SK-N-SH (cell line): ENCODE data around the gene SRSF7. TPM values are rescaled to one million over a fixed set of nuclear protein-coding genes. Genes with fewer than 3 reads are reported as not detected.

Experiments
- CTCF ChIA-PET: fragments of 300-600, 350-600 bp; formaldehyde crosslinking; extraction: SDS; loops from one replicate; lab custom pipeline; 2021; lab: Yijun Ruan, JAX
- POLR2A ChIA-PET: fragments of 350-600 bp; sonication (Branson Sonifier 250); formaldehyde crosslinking; extraction: SDS; loops from one replicate; lab custom pipeline; 2020; ENCODE audit warnings: antibody characterized with exemption, inconsistent platforms; lab: Yijun Ruan, JAX
- DNase-seq: peaks from one replicate; pipeline ENCODE4 v3.0.0; 2012
- H2AFZ ChIP-seq: fragments of 200-600 bp; sonication (generic); 2 replicates; pipeline ENCODE4 v1.8.1; 2016; ENCODE audit warnings: antibody characterized with exemption, mild to moderate bottlenecking, low read depth
- H3F3A ChIP-seq: fragments of 200-600 bp; sonication (generic); replicated peaks from 2 replicates; pipeline ENCODE3; 2016; ENCODE audit warnings: antibody characterized with exemption, mild to moderate bottlenecking; ENCODE audit not compliant: insufficient read depth
- H3K27ac ChIP-seq, 2 experiments: fragments of 200-500 bp in 1 of 2; fragments of 200-600 bp in 1 of 2; sonication (Bioruptor generic) in 1 of 2; sonication (generic), shearing (Covaris generic) in 1 of 2; 2 replicates each; pipeline versions ENCODE4 v1.5.1 to v1.6.1; 2014 to 2016; ENCODE audit warnings: low read depth in 2 of 2, inconsistent platforms in 1 of 2, low read length in 1 of 2, mild to moderate bottlenecking in 1 of 2, mixed read lengths in 1 of 2
- H3K27me3 ChIP-seq: fragments of 200-600 bp; sonication (generic), shearing (Covaris generic); 2 replicates; pipeline ENCODE4 v1.6.1; 2016; ENCODE audit warnings: mixed run types; ENCODE audit not compliant: insufficient read depth
- H3K36me3 ChIP-seq, 2 experiments: fragments of 200-500 bp in 1 of 2; fragments of 200-600 bp in 1 of 2; sonication (Bioruptor generic) in 1 of 2; sonication (generic) in 1 of 2; replicated peaks in 1 of 2; 2 replicates each; pipeline versions ENCODE3 to v1.5.1; 2014 to 2016; ENCODE audit warnings: low read length in 1 of 2, mild to moderate bottlenecking in 1 of 2; ENCODE audit not compliant: insufficient read depth in 2 of 2, control insufficient read depth in 1 of 2
- H3K4me1 ChIP-seq, 2 experiments: fragments of 200-500 bp in 1 of 2; fragments of 200-600 bp in 1 of 2; sonication (Bioruptor generic) in 1 of 2; sonication (generic), shearing (Covaris generic) in 1 of 2; 2 replicates each; pipeline versions ENCODE4 v1.5.1 to v1.6.1; 2014 to 2016; ENCODE audit warnings: low read depth in 1 of 2, low read length in 1 of 2, mixed run types in 1 of 2; ENCODE audit not compliant: insufficient read depth in 2 of 2, control insufficient read depth in 1 of 2
- H3K4me2 ChIP-seq: fragments of 200-600 bp; sonication (generic), shearing (Covaris generic); 2 replicates; pipeline ENCODE4 v1.6.1; 2017; ENCODE audit warnings: mixed run types
- H3K4me3 ChIP-seq, 2 experiments: fragments of 200-500 bp in 1 of 2; fragments of 200-600 bp in 1 of 2; sonication (Bioruptor generic) in 1 of 2; sonication (generic), shearing (Covaris generic) in 1 of 2; 2 replicates each; pipeline versions ENCODE4 v1.5.1 to v1.8.1; 2014 to 2016; ENCODE audit warnings: low read depth in 2 of 2, inconsistent platforms in 1 of 2, low read length in 1 of 2, mild to moderate bottlenecking in 1 of 2, mixed read lengths in 1 of 2, moderate library complexity in 1 of 2
- H3K79me2 ChIP-seq: fragments of 200-600 bp; sonication (generic); 2 replicates; pipeline ENCODE4 v1.8.1; 2017; ENCODE audit warnings: mild to moderate bottlenecking; ENCODE audit not compliant: insufficient read depth
- H3K9ac ChIP-seq: fragments of 200-600 bp; sonication (generic); 2 replicates; pipeline ENCODE4 v1.6.1; 2017; ENCODE audit warnings: mixed run types
- H3K9me2 ChIP-seq: fragments of 200-600 bp; sonication (generic); 2 replicates; pipeline ENCODE4 v1.6.1; 2017; ENCODE audit warnings: mixed run types
- H3K9me3 ChIP-seq: fragments of 200-600 bp; sonication (generic); 2 replicates; pipeline ENCODE4 v1.6.1; 2017; ENCODE audit warnings: mixed run types, mild to moderate bottlenecking, moderate library complexity
- H4K20me1 ChIP-seq: fragments of 200-600 bp; sonication (generic); 2 replicates; pipeline ENCODE4 v1.6.1; 2017; ENCODE audit warnings: mild to moderate bottlenecking, mixed run types; ENCODE audit not compliant: insufficient read depth
- CHD2 ChIP-seq: fragments of 150-350 bp; IDR thresholded peaks from 2 replicates; pipeline ENCODE4 v1.6.1; 2018; ENCODE audit warnings: low read length; ENCODE audit not compliant: partially characterized antibody
- CTCF ChIP-seq: fragments of 200-600 bp; sonication (generic); IDR thresholded peaks from 2 replicates; pipeline ENCODE4 v1.6.1; 2017; ENCODE audit warnings: antibody characterized with exemption, mild to moderate bottlenecking, moderate library complexity
- ELF1 ChIP-seq: IDR thresholded peaks from 2 replicates; pipeline ENCODE4 v1.4.0; 2012
- EP300 ChIP-seq, 2 experiments: IDR thresholded peaks; 2 replicates each; pipeline versions ENCODE4 v1.4.0 to v1.6.1; 2012; ENCODE audit warnings: borderline replicate concordance in 1 of 2, low read depth in 1 of 2, low read length in 1 of 2
- GABPA ChIP-seq: IDR thresholded peaks from 2 replicates; pipeline ENCODE4 v1.4.0; 2012; ENCODE audit warnings: low read depth, mild to moderate bottlenecking
- GATA2 ChIP-seq: sonication (generic); formaldehyde crosslinking; IDR thresholded peaks from 2 replicates; pipeline ENCODE4 v1.5.0; 2020; ENCODE audit warnings: mild to moderate bottlenecking, missing genetic modification reagents
- IRF3 ChIP-seq: fragments of 150-350 bp; IDR thresholded peaks from 2 replicates; pipeline ENCODE4 v1.6.1; 2016; ENCODE audit warnings: mild to moderate bottlenecking, low read depth, low read length
- JUND ChIP-seq: IDR thresholded peaks from 2 replicates; pipeline ENCODE4 v1.4.0; 2012
- MXI1 ChIP-seq: IDR thresholded peaks from 2 replicates; pipeline ENCODE4 v1.6.1; 2012; ENCODE audit warnings: mild to moderate bottlenecking, low read depth, low read length, improper control_type of control experiment
- NFIC ChIP-seq: IDR thresholded peaks from 2 replicates; pipeline ENCODE4 v1.4.0; 2012; ENCODE audit warnings: borderline replicate concordance
- PBX3 ChIP-seq: IDR thresholded peaks from 2 replicates; pipeline ENCODE4; 2012
- RCOR1 ChIP-seq: fragments of 150-350 bp; IDR thresholded peaks from 2 replicates; pipeline ENCODE4 v1.6.1; 2017; ENCODE audit warnings: antibody characterized with exemption, low read length
- REST ChIP-seq: IDR thresholded peaks from 2 replicates; pipeline ENCODE4 v1.6.1; 2012; ENCODE audit warnings: mild to moderate bottlenecking, low read depth, low read length, moderate library complexity
- RFX5 ChIP-seq: IDR thresholded peaks from 2 replicates; pipeline ENCODE4 v1.6.1; 2012; ENCODE audit warnings: mild to moderate bottlenecking, improper control_type of control experiment, low read length
- SIN3A ChIP-seq: IDR thresholded peaks from 2 replicates; pipeline ENCODE4 v1.6.1; 2012; ENCODE audit warnings: low read depth, mild to moderate bottlenecking, low read length, moderate library complexity, borderline replicate concordance
- TAF1 ChIP-seq: IDR thresholded peaks from 2 replicates; pipeline ENCODE4 v1.6.1; 2012; ENCODE audit warnings: low read depth, mild to moderate bottlenecking, low read length, moderate library complexity, borderline replicate concordance
- TCF12 ChIP-seq: IDR thresholded peaks from 2 replicates; pipeline ENCODE4 v1.4.0; 2012
- TEAD4 ChIP-seq: IDR thresholded peaks from 2 replicates; pipeline ENCODE4 v1.4.0; 2012; ENCODE audit warnings: mild to moderate bottlenecking, borderline replicate concordance; ENCODE audit not compliant: insufficient read depth
- USF2 ChIP-seq: fragments of 150-350 bp; IDR thresholded peaks from 2 replicates; pipeline ENCODE4 v1.6.1; 2017; ENCODE audit warnings: antibody characterized with exemption, low read length, low read depth, borderline replicate concordance
- WGBS: methylation state at CpG from one replicate; pipeline ENCODE4 v1.1.6; 2017; ENCODE audit warnings: low lambda C conversion rate; 5-methylcytosine and 5-hydroxymethylcytosine counted together
- polyA plus RNA-seq, 3 experiments: library from polyadenylated mRNA; depleted of rRNA; stranded (reverse); fragments of >200 nt; gene quantifications; 2 replicates each; pipeline ENCODE4 v1.2.3, GENCODE V29; 2012

SRSF7 gene
- polyA plus RNA-seq, 1 of the 3 experiments (the other 2 are of a cell fraction), result 199 TPM

GRCh38 chr2:38778687-38779082 is 27.5 kb upstream of the SRSF7 start:
- H3K79me2 ChIP-seq, result peaks cover 13% of the 10 kb centered on the region; the same call in 1 of the 2 replicates
- H2AFZ ChIP-seq, result peak overlapping the region; percentile 95
- no peaks in the 10 kb centered on the region for H3K9me2 ChIP-seq
- DNase-seq, result peak; percentile 61
- peak overlapping the region; percentile 83 for H3K9ac ChIP-seq
- TF ChIP-seq GATA2 (CRISPR knock-in tag) (0 out of 2 replicates have a peak, but pooled peaks have one; percentile 7), CTCF (no peak)
- H3K27ac ChIP-seq, result peak overlapping the region; percentile 57 to 81
- no peaks in the 10 kb centered on the region for H3K9me3 ChIP-seq
- no peaks in the 10 kb centered on the region for H3K27me3 ChIP-seq
- H4K20me1 ChIP-seq, result no peaks in the 10 kb centered on the region
- H3K36me3 ChIP-seq, result peaks cover 8 to 9% of the 10 kb centered on the region in 2 experiments
- H3K4me1 ChIP-seq, result peaks cover 3 to 7% of the 10 kb centered on the region in 2 experiments; a peak in 1 of 4 replicates
- peaks cover 8% of the 10 kb centered on the region for H3F3A ChIP-seq
- H3K4me3 ChIP-seq, result peak overlapping the region; percentile 71 to 80
- WGBS, result 4% methylated on average over 8 of the region's 8 CpGs
- H3K4me2 ChIP-seq, result peak overlapping the region; percentile 88
- ChIA-PET POLR2A (interaction anchor here (3.1 kb wide), 1 partner anchor 28 kb away, joined by 30 read pairs; the partner anchor contains the start of gene SRSF7), CTCF (interaction anchor here (0.8 kb wide), 1 partner anchor 38 kb away, joined by 4 read pairs; no protein-coding TSS in a partner anchor)

GRCh38 chr2:38776531-38776930 is 25.4 kb upstream of the SRSF7 start:
- Histone ChIP-seq H3K36me3 (peaks cover 6 to 8% of the 10 kb centered on the region in 2 experiments), H4K20me1 (no peaks in the 10 kb centered on the region), H3K27me3 (no peaks in the 10 kb centered on the region), H2AFZ (no peak overlapping the region), H3F3A (peaks cover 8% of the 10 kb centered on the region), H3K27ac (no peak overlapping the region), H3K4me2 (no peak overlapping the region), H3K79me2 (peaks cover 13% of the 10 kb centered on the region; the same call in 1 of the 2 replicates), H3K9ac (no peak overlapping the region), H3K9me3 (no peaks in the 10 kb centered on the region), H3K4me1 (peaks cover 3 to 7% of the 10 kb centered on the region in 2 experiments; a peak in 2 of 4 replicates), H3K4me3 (no peak overlapping the region), H3K9me2 (no peaks in the 10 kb centered on the region)
- no peak for TF ChIP-seq TAF1
- no peak for TF ChIP-seq TCF12
- no peak for TF ChIP-seq NFIC
- TF ChIP-seq IRF3, result no peak
- TF ChIP-seq JUND, result no peak
- no peak for TF ChIP-seq PBX3
- no peak for TF ChIP-seq SIN3A
- TF ChIP-seq ELF1, result no peak
- TF ChIP-seq EP300 (IDR thresholded peaks at IDR 0.05; ENCODE audit: borderline replicate concordance in 1 of 2, low read depth in 1 of 2, low read length in 1 of 2), result no peak
- no peak for TF ChIP-seq TEAD4
- no peak for TF ChIP-seq RFX5
- TF ChIP-seq REST, result no peak
- no peak for TF ChIP-seq USF2
- no peak for TF ChIP-seq GABPA
- no peak for TF ChIP-seq CHD2
- TF ChIP-seq RCOR1, result no peak
- no peak for TF ChIP-seq MXI1
- ChIA-PET POLR2A (interaction anchor here (2.6 to 3.1 kb wide), 2 partner anchors 25 to 26 kb away, joined by 24 to 30 read pairs; partner anchors contain the start of gene SRSF7), CTCF (interaction anchor here (1.3 kb wide), 1 partner anchor 30 kb away, joined by 3 read pairs; no protein-coding TSS in a partner anchor)
- DNase-seq, result no peak
- WGBS, result 94% methylated on average over 13 of the region's 13 CpGs
